Activated T-cell treated with anti-CD3 and anti-CD28 coated beads, Interleukin-2, amount 50 U/mL, for 1 hour (primary cell): ENCODE data around the gene DENND2D.
A peak's percentile ranks its signal among the peaks of the same experiment; 100 is the strongest.

Experiments used
- DNase-seq: peaks from one replicate; pipeline ENCODE4 v3.0.0-alpha.2; 2020

The DENND2D gene

DNA sequence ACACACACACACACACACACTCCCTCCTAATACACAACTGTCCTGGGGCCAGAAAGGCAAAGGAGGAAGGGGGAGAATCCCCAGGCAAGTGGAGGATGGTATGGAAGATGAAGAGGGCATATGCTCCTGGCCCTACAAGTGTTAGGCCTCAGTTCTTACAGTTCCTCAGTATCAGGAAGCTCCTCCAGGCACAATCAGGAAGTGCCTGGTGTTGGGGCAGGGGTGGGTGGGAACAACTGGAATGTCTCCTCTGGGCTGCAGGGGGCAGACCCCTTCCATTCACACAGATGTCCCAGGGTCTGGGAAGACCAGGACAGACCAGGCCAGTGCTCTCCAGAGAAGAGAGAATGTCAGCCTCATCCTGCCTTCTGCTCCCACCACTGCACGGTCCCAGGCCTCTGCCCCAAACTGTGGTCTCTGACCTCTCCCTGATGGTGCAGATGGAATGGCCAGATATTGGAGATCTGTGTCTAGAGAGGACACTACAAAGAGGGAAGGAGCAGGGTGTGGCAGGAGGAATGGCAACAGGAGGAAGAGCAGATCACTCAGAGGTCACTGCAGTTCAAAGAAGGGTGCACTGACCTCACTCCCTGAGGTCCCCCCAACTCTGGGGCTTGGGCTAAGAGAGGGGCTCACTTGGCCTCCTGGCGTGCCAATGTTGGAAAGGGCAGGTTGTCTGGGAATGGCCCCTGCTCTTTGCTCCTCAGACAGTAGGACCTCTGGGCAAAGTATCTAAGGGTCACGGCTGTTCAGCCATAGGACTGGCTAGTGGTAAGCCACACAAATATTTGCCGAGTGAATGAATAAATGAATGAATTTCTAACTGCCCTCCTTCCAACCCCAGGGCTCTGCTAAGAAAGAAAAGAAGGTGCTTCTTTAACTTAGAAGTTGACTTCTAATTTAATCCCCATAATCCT, 2.5 kb upstream of the DENND2D start:
- DNase-seq: peak; percentile 35

DNA sequence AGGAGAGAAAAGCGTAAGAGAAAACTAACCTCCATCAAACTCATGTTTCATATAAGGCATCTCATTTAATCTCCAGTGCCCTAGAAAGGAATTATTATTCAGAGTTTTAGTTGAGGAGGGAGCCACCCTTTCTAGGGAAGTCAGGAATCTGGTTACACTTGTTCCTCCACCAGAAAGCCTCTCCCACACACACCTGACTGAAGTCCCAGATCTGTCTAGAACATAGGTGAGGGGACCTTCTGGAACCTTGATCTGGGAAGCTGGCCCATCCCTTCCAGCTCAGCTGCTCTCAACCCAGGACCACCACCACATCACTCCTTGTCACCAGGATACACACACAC, 1.9 kb upstream of the DENND2D start:
- DNase-seq: no peak

DNA sequence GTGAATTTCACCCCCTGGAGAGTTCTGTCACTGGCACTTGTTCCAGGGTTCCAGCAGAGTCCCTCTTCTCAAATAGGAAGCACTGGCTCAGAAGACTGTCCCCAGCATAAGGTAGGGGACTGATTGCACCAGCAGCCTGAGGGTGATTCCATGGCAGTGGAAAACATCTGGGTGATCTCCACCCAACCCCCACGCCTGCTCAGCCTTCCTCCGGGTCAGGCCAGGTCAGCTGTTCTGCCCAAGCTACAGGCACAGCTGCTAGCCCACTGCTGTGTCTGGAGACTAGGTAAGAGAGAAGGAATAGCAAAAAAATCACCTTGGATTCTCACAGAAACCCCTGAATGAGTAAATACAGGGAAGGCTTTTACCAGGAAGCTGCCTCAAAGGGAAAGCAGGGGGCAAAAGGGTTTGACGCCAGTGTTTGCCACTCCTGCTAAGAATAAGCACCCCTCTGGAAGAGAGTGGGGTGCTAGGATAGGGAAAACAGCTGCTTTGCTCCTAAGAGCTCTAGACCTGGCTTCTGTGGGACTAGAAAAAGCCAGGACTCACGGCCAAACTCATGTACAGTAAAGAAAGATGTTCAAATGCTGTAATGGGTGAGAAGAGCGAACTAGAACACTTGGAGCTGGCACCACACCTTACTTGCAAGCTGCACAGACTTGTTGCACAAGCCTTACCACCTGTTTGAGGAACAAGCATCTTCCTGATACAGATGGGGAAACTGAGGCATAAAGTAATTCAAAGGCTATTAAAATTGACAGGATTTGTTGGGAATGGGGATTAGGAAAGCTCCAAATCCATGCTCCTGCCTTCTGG, 1.0 kb upstream of the DENND2D start:
- DNase-seq: peak; percentile 35

DNA sequence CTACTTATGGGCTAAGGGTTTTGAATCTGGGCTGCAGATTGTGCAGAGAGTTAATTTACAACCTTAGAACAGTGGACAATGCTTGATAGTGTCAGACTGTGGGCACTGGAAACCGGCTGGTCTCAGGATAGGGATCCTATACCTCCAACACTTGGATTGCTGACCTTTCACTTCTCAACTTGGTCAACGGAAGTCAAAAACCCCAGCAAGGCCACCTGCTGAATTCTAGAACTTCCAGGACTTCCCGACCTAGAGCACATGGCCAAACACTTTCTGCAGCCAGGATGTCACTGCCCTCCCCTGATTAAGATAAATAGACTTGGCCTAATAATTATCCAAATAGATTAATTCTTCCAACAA, 336 bp upstream of the DENND2D start:
- no peak for DNase-seq

DNA sequence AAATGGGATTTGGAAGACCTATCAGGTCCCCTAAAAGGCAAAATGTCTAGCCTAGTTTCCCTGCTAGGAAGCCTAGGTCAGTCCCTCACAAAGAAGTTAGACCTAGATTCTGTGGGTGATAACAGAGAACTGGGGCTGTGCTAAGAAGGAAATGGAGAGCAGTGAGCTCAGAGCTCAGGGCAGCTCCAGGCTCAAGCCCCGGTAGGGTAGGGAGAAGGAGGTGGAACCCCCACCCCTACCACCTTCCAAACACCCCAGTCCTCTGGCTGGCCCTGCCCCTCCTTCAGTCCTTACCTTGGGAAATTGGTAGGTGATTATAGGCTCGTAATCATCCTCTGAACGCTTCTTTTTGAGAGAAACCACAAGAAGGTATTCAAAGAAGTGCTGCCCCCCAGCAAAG, 1.1 kb downstream of the DENND2D start:
- DNase-seq: peak; percentile 51

DNA sequence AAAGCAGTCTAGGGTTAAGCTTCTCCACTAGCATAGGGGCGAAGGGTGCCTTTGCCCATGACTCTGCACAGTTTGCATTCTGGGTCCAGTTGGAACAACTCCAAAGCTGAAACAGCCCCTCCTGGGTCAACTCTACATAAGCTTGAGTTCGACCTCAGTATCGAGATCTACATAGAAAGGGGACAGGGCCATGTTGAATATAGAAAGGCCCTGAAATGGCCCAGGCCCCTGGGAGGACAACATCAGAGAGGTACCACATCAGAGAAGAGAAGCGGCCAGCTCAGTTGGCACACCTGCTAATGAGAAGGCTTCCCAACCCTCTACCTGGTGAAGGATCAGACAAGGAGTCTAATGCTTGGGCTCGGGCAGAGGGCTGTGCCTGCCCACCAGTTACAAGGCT, 1.6 kb downstream of the DENND2D start:
- peak; percentile 37 for DNase-seq

DNA sequence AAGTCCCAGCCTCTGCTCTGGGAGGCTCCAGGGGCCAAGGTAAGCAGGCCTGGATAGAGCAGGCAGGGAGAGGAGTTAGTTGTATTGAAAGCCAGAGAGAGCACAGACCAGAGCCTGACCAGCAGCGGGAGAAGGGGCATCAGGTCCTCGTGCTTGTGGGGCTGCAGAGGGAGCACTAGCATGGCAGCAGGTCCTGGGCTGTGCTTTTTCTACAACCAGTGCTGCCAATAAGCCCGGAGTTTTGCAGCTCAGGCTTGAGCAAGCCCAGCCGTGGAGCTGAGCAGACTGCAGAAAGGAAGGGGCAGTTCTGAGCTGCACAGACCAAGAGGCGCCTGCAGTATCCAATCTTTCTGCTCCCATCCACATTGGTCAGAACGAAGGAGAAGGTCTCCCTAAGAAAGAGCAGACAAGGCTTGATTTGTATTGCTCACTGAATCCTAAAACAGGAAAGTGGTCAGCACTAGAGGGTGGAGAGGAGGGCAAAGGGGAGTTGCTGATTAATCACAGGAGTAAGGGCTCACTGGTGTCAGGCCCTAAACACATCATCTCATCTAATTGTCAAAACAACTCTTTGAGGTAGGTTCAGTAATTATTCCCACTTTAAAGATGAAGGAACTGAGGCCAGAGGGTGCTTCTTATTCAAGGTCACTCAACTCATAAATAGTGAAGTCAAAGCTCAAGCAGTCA, 2.7 kb downstream of the DENND2D start:
- peak; percentile 61 for DNase-seq

DNA sequence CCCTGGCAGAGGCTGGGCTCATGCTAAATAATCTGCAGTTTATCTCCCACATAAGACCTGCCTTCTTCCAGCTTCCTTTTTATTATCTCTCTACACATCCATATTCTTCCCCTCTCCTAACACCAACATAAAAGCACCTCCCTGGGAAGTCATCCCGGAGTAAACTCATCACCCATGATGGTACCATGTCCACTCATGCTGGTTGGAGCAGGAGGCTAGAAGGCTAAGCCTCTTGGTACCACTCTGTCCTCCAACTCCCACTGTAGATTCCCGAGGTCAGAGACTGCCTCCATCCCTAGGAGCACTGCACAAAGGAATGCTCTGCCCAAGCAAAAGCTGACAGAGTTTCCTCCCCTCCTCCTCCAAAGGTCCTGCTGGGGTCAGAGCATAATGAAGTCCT, 4.2 kb downstream of the DENND2D start:
- DNase-seq: no peak

DNA sequence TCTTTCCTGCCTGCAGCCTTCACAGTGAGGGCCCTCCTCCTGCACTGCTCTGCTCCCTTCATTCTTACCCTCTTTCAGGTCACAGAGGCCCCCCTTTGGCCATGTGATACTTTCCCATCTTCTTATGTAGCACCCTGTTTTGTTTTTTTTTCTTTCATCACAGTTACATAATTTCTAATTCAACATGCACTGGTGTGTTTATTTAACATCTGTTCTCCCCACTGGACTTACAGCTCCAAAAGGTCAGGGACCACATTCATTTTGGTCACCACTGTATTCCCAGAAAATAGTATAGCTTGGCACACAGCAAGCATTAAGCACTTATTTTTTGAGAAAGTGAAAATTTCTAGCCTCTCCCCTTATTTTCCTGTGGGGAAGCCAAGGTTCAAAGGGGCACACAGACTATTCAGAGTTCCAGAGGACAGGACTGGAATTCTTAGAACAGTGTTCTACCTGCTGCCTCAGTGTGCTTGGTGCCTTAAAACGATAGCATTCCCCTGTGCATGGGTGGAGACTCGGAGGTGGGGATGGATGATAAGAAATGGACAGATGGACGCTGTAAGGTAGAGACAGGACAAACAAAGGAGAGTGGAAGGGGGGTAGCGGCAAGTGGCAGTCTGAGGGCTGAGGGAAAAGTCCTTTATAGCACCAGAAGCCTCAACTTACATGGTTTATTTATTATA, 5.3 kb downstream of the DENND2D start:
- DNase-seq: no peak

DNA sequence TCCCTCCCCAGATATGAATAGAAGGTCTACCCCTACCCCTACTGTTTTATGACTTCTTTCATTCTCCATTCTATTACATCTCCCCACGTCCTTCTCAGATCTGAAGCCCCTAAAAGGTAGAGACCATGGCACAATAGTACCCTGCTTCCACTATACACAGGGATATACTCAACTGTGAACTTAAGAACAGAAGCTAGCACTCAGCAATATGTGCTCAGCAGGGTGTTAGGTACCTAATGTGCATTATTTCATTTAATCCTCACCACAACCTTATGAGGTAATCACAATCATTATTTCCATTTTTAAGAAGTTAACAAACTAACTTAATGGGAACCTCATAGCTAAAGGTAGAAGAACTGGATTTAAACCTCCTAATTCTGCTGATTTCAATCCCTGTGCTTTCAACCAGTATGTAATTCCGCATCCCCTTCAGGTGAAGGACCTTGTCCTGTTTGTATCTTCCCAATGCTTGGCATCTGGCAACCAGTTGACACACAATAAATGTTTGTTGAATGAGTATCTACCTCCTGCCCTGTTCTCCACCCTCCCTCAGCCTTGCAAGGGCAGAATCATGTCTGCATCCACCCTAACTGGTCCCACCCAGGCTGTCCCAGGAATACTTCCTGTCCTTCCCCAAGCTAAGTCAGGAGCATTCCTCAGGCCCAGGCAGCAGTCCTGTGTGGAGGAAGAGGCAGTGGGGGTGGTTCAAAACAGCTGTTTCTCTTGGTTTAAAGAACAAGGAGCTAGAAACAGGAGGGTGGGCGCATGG, 6.5 kb downstream of the DENND2D start:
- no peak for DNase-seq

DNA sequence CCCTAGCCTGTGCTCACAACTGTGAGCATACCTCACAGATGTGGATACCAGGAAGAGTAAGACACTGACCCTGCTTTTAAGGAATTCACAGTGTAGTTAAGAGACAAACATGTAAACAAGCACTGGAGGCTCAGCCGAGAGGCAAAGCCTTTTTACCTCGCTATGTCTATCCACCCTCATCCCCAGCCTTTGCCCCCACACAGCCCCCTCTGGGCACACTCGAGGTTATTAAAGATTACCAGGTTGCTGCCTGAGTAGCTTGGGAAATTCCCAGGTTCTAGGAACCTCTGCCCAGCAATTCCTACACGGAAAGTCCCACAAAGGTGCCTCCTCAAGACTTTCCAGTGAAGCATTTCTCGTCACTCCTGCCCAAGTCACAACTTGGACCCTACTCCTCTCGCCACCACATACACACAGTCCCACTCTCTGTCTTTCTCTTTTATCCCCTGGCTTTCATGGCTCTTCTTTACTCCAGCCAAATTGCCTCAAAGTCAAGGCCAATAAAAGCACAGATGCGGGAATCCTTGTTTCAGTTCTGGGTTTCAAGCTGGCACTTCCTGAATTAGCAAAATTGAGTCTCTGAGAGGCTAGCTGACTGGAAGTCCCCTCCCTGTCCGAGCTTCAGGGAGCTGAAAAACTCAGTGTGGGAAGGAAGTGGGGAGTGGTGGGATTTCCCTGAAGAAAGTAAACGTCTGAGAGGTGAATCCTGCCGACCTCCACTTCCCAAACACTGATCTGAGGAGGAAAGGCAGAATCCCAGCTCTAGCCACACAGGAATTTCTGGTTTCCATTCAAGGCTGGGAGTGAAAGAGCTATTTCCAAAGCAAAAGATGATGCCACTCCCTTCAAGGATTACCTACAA, 7.6 kb downstream of the DENND2D start:
- DNase-seq: no peak

DNA sequence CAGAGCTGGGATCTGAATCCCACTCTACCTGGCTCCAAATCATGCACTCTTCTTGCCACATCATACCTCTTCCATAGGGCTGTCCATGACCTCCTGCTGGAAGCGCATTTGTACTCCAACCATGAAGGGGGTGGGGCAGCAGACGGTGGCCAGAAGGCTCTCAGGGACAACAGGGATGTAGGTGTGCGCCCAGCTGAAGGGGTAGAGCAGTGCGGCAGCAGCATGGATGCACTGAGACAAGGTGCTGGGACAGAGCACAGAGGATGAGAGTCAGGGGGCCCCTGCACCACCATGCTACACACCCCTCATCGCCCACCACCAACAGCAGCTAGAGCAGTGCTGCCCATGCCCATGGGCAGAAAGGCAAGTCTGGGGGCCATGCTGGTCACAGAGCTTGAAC, 8.4 kb downstream of the DENND2D start:
- DNase-seq: no peak

DNA sequence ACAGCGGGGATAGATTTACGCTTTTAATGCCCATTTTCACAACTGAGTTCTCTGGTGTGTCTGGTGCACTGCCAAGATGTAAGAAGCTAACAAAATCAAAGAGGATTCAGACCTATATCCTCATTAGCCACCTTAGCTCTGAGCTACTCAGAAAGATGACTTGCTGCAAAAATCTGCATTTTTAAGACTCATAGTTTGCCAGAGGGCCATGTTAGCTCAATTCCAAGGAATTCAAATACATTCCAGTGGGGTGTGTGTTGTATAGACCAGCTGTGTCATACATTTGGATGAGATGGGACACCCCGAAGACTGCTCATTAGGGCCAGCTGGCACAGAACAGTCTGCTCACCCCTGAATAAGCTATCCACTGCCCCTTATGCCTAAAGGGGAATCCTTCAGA, 8.9 kb downstream of the DENND2D start:
- DNase-seq: no peak

DNA sequence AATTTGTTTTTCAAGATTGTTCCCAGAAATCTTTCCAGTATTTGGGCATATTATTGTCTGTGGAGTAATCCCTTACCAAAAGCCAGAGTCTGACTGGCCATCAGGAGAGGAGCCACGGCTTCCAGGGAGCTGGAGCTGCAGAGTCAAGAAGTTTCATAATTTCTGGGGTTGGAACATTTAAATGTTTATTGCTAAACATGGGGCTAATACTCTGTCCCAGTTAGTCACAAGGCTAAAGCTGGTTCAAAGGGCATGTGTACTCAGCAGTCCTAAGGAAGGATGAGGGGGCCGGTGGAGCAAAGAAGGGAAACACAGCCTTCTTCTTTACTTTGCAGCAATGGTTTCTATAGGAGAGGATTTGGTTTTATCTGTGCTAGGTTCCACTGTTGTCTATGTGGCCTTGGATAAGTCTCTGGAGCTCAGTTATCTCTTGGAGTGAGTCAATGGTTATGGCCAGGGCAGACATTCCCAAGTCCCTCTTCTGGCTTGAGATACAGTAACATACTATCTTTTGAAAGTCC, 9.5 kb downstream of the DENND2D start:
- DNase-seq: no peak

DNA sequence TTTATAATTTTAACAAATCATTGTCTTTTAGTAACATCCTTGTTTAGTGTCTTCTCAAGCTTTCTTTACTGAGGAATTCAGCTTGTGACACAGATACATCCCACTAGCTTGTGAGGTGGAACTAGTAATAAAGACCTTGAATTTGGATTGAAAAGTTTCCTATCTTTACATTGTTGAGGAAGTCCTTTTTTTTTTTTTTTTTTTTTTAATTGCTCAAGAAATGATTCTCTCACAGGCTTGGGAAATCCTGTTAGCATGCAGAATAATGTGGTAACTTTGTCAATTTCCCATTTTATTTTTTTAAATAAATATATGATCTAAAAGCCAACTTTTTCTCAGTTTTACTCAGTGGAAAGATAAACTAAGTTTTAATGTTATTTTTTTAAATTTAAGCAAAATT, 15.8 kb downstream of the DENND2D start:
- DNase-seq: no peak

DNA sequence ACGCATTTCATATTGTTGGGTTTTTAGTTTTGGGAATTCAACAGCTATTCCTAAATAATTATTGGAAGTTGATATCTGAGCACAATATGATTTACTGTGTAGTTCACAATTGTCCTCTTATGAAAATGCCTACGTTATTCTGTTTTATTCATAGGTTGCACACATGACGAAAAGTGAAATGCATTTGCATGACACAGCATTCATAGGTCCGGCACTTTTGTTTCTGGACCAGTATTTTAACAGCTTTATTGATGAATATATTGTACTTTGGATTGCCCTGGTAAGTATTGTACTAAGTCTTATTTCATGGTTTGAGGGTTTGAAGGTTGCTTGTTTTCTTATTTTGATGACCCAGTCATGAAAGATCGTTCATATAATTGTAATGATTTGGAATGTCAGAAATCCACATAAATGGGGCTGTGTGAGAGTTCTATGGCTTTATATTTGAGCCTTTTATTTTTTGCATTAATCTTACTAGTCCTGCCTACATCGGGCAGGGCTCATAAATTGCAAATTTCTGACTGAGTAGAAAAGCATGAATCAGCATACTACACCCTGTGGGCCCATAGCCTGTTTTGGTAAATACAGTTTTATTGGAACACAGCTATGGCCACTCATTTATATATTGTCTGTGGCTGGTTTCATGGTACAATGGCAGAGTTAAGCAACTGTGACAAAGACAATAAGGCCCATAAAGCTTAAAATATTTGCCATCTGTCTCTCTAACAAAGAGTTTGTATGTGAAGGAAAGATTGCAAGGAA, 17.0 kb downstream of the DENND2D start:
- DNase-seq: no peak

DNA sequence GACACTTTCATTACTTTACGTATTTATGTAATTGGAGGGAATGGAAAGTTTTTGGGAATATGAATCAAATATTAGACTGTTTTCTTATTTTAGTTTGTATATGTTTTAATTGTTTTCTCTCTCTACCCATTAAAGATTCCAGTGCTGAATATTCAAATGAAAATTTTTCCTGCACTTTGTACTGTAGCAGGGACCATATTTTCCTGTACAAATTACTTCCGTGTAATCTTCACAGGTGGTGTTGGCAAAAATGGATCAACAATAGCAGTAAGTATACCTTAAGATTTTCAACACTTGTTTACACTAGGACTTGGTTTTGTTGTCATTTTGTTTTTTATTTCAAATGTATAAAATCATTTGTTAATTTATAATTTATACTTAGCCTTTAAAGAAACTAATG, 18.4 kb downstream of the DENND2D start:
- no peak for DNase-seq

DNA sequence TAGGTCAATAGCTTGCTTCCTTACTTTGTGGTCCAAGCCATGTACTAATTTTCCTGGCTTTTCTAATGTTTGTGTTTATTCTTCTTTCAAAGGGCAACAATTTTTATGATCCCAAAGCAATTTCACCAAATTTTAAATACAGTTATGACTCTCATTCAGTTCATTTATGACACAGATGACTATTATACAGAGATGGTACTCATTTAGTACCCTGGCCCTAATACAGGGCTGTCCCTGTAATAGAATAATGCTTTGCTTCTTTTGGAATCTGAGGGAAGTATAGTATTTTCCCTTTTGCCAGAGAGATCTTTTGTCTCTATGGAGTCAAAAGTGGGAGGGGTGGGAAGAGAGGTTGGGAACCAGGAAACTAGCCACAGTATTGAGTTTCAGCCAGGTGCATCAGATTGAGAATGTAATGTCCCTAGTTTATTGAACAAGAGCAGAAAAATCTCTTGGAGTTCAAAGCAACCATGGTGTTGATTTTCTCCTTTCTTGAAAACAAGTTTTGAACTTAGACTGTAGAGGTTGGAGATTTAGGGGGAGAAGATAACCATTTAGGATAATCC, 20.4 kb downstream of the DENND2D start:
- DNase-seq: no peak

DNA sequence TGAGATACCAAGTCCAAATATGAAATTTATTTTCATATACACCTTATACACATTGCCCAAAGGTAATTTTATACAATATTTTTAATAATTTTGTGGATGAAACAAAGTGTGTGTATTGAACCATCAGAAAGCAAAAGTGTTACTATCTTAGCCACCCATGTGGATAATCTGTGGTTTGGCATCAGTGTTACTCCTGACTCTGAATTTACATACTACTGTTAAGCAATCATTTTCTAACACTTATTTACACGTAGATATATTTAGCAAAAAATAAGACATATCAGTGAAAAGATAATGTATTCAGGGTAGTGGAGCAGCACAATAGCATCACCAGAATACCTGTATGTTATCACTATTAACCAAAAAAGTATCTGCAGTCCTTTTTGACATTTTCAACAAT, 23.8 kb downstream of the DENND2D start:
- DNase-seq: no peak

DNA sequence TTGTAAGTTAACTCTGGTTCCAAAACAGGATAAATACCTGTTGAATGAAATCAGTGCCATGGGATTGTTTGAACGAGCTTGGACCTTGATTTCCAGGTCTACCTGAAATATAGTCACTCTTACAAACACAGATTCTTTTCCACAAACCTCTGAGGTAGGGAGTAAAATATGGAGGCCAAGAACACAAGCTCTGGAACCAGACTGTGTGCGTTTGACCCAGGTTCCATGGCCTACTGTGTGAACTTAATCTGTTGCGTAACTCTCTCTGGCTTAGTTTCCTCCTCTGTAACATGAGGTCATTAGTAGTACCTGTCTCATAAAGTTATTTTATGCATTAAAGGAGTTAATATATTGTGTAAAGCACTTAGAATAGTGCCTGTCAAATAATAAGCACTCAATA, 25.1 kb downstream of the DENND2D start:
- DNase-seq: no peak
